GM23338 (cell line): ENCODE results near the gene NRP2. TPM values are rescaled to one million over a fixed set of nuclear protein-coding genes. Genes with fewer than 3 reads are reported as not detected.

ENCODE experiments used
- ATAC-seq: fragments of 200-7000 bp; cut with Tn5 transposase; 3 replicates; pipeline ENCODE4 v1.9.1; 2020
- DNase-seq: peaks from one replicate; pipeline ENCODE4 v3.0.0-alpha.2; 2015; ENCODE audit warnings: low spot score
- H2AFZ ChIP-seq: fragments of 200-600 bp; sonication (generic); 2 replicates; pipeline ENCODE4 v1.8.0; 2016; ENCODE audit warnings: antibody characterized with exemption, mild to moderate bottlenecking, moderate library complexity
- H3F3A ChIP-seq: fragments of 200-600 bp; sonication (generic); replicated peaks from 2 replicates; pipeline ENCODE4 v1.8.0; 2017; ENCODE audit warnings: antibody characterized with exemption, mixed run types, low read depth
- H3K27ac ChIP-seq: fragments of 200-600 bp; sonication (generic); 2 replicates; pipeline ENCODE4 v1.6.1; 2016; ENCODE audit warnings: low read depth
- H3K27me3 ChIP-seq: fragments of 200-600 bp; sonication (generic); 2 replicates; pipeline ENCODE4 v1.8.0; 2016; ENCODE audit warnings: mild to moderate bottlenecking, mixed run types, moderate library complexity; ENCODE audit not compliant: insufficient read depth
- H3K36me3 ChIP-seq: fragments of 200-600 bp; sonication (generic); 2 replicates; pipeline ENCODE4 v1.8.0; 2016; ENCODE audit warnings: mild to moderate bottlenecking; ENCODE audit not compliant: insufficient read depth
- H3K4me1 ChIP-seq: fragments of 200-600 bp; sonication (generic); 2 replicates; pipeline ENCODE4 v1.8.0; 2016; ENCODE audit warnings: mild to moderate bottlenecking, moderate library complexity; ENCODE audit not compliant: insufficient read depth
- H3K4me2 ChIP-seq: fragments of 200-600 bp; sonication (generic); 2 replicates; pipeline ENCODE4 v1.7.1; 2017; ENCODE audit warnings: mixed run types
- H3K4me3 ChIP-seq: fragments of 200-600 bp; sonication (generic); 2 replicates; pipeline ENCODE4 v1.6.1; 2016; ENCODE audit warnings: mixed run types
- H3K79me2 ChIP-seq: fragments of 200-600 bp; sonication (generic); replicated peaks from 2 replicates; pipeline ENCODE4 v1.8.0; 2017; ENCODE audit warnings: mild to moderate bottlenecking; ENCODE audit not compliant: insufficient read depth
- H3K9me2 ChIP-seq: fragments of 200-600 bp; sonication (generic); 2 replicates; pipeline ENCODE4 v1.8.0; 2017; ENCODE audit not compliant: insufficient read depth
- H4K20me1 ChIP-seq: fragments of 200-600 bp; sonication (generic); replicated peaks from 2 replicates; pipeline ENCODE4 v1.8.0; 2017; ENCODE audit warnings: mild to moderate bottlenecking; ENCODE audit not compliant: insufficient read depth
- H3K27ac Mint-ChIP-seq: 2 replicates; pipeline ENCODE4 v1.8.0; 2020; ENCODE audit warnings: inconsistent platforms, mild to moderate bottlenecking, moderate library complexity, mixed read lengths
- H3K27me3 Mint-ChIP-seq: 3 replicates; pipeline ENCODE4 v1.8.0; 2022; ENCODE audit warnings: low read depth, mild to moderate bottlenecking, moderate library complexity, mixed read lengths, inconsistent platforms; ENCODE audit not compliant: insufficient read depth, poor library complexity
- H3K36me3 Mint-ChIP-seq: 3 replicates; pipeline ENCODE4 v1.8.0; 2021; ENCODE audit warnings: low read depth, mild to moderate bottlenecking, inconsistent platforms, moderate library complexity, mixed read lengths
- H3K4me1 Mint-ChIP-seq: 3 replicates; pipeline ENCODE4 v1.8.0; 2020; ENCODE audit warnings: mild to moderate bottlenecking, inconsistent platforms, mixed read lengths
- H3K4me3 Mint-ChIP-seq: 3 replicates; pipeline ENCODE4 v1.8.0; 2021; ENCODE audit warnings: moderate library complexity, mild to moderate bottlenecking, inconsistent platforms, mixed read lengths
- H3K9me3 Mint-ChIP-seq: 3 replicates; pipeline ENCODE4 v1.8.0; 2020; ENCODE audit warnings: moderate library complexity, mild to moderate bottlenecking, inconsistent platforms, mixed read lengths
- CREB1 ChIP-seq: fragments of 250-450 bp; sonication (Bioruptor Pico); IDR thresholded peaks from 2 replicates; pipeline ENCODE4 v1.5.0; 2020; ENCODE audit warnings: low read depth, mild to moderate bottlenecking, moderate library complexity
- CTCF ChIP-seq, 2 experiments: fragments of 200-600 bp in 1 of 2; sonication (generic) in 1 of 2; conservative IDR thresholded peaks; 2 replicates each; pipeline versions ENCODE4 v1.5.1 to v1.6.1; 2016 to 2017; ENCODE audit warnings: antibody characterized with exemption in 2 of 2, low read depth in 2 of 2, mild to moderate bottlenecking in 2 of 2, moderate library complexity in 1 of 2
- ETS1 ChIP-seq: IDR thresholded peaks from 2 replicates; pipeline ENCODE4 v1.6.1; 2016; ENCODE audit warnings: antibody characterized with exemption
- EZH2 ChIP-seq: fragments of 200-600 bp; sonication (generic); IDR thresholded peaks from one replicate; pipeline ENCODE4 v1.8.0; 2017; ENCODE audit warnings: antibody characterized with exemption, mild to moderate bottlenecking, low read depth; ENCODE audit not compliant: unreplicated experiment
- EZH2phosphoT487 ChIP-seq: fragments of 200-600 bp; sonication (generic); IDR thresholded peaks from one replicate; pipeline ENCODE4 v1.8.1; 2018; ENCODE audit warnings: antibody characterized with exemption; ENCODE audit not compliant: unreplicated experiment
- JUNB ChIP-seq: IDR thresholded peaks from one replicate; pipeline ENCODE4 v1.6.1; 2016; ENCODE audit warnings: antibody characterized with exemption; ENCODE audit not compliant: unreplicated experiment
- NANOG ChIP-seq: IDR thresholded peaks from 2 replicates; pipeline ENCODE4 v1.6.1; 2016; ENCODE audit warnings: antibody characterized with exemption, borderline replicate concordance
- POLR2AphosphoS5 ChIP-seq: IDR thresholded peaks from 2 replicates; pipeline ENCODE4 v1.6.1; 2016; ENCODE audit warnings: antibody characterized with exemption, low read depth
- REST ChIP-seq: IDR thresholded peaks from one replicate; pipeline ENCODE4 v1.6.1; 2018; ENCODE audit warnings: antibody characterized with exemption; ENCODE audit not compliant: unreplicated experiment
- ZNF114 ChIP-seq: fragments of 250-450 bp; sonication (Bioruptor Pico); IDR thresholded peaks from 2 replicates; pipeline ENCODE4 v1.5.0; 2020; ENCODE audit warnings: mild to moderate bottlenecking, moderate library complexity
- ZNF331 ChIP-seq: fragments of 250-450 bp; sonication (Bioruptor Pico); IDR thresholded peaks from 2 replicates; pipeline ENCODE4 v1.5.0; 2020; ENCODE audit warnings: low read depth, mild to moderate bottlenecking, moderate library complexity
- polyA plus RNA-seq: library from polyadenylated mRNA; unstranded; fragments of >200 nt; fragmentation: Nextera tagmentation; extraction: Ambion mirVana; gene quantifications from 2 replicates; pipeline ENCODE4 v1.2.1, GENCODE V29; 2016
- total RNA-seq: library from RNA; depleted of rRNA; stranded (reverse); fragments of >200 nt; shearing (Covaris generic); gene quantifications from 2 replicates; pipeline ENCODE4 v1.2.3, GENCODE V29; 2014

Gene NRP2
- total and polyA plus RNA-seq, 2 experiments from 2014 or later: 18.4 to 22.0 TPM

- Histone ChIP-seq H3K27ac (no peak overlapping the region), H3K4me1 (peaks cover 24% of the 10 kb centered on the region), H3K9me2 (peaks cover 3% of the 10 kb centered on the region; the same call in 1 of the 2 replicates), H3F3A (no peaks in the 10 kb centered on the region), H3K79me2 (no peaks in the 10 kb centered on the region), H4K20me1 (no peaks in the 10 kb centered on the region), H3K4me2 (peak overlapping the region; percentile 27; the same call in 1 of the 2 replicates), H3K4me3 (no peak overlapping the region), H3K27me3 (no peaks in the 10 kb centered on the region), H3K36me3 (no peaks in the 10 kb centered on the region), H2AFZ (peak overlapping the region; percentile 58)
- Mint-ChIP-seq H3K27ac (no peak overlapping the region; the same call in 1 of the 2 replicates), H3K36me3 (peaks cover 4% of the 10 kb centered on the region; the same call in 2 of the 3 replicates), H3K4me1 (peaks cover 20% of the 10 kb centered on the region), H3K9me3 (peaks cover 3% of the 10 kb centered on the region; the same call in 1 of the 3 replicates), H3K4me3 (no peak overlapping the region), H3K27me3 (no peaks in the 10 kb centered on the region)
- DNase-seq (no peak), ATAC-seq (no peak)
- TF ChIP-seq ETS1 (no peak), ZNF114 (CRISPR knock-in tag) (no peak), EZH2 (no peak), REST (no peak)
Observed at GRCh38 chr2:205670292-205670691, 12.0 kb upstream of the NRP2 start.

- H3K9me2 ChIP-seq: peaks cover 3% of the 10 kb centered on the region; the same call in 1 of the 2 replicates
- no peaks in the 10 kb centered on the region for H4K20me1 ChIP-seq
- ATAC-seq (no peak), DNase-seq (no peak)
- no peaks in the 10 kb centered on the region for H3K27me3 ChIP-seq
- no peak overlapping the region for H3K4me3 ChIP-seq
- H3K36me3 ChIP-seq: no peaks in the 10 kb centered on the region
- H3K27ac ChIP-seq: no peak overlapping the region
- peaks cover 4% of the 10 kb centered on the region; the same call in 2 of the 3 replicates for H3K36me3 Mint-ChIP-seq
- H3K4me3 Mint-ChIP-seq: no peak overlapping the region
- peaks cover 20% of the 10 kb centered on the region for H3K4me1 Mint-ChIP-seq
- H3K79me2 ChIP-seq: no peaks in the 10 kb centered on the region
- H3K4me2 ChIP-seq: no peak overlapping the region
- no peaks in the 10 kb centered on the region for H3K27me3 Mint-ChIP-seq
- H3K27ac Mint-ChIP-seq: no peak overlapping the region
- no peaks in the 10 kb centered on the region for H3F3A ChIP-seq
- no peaks in the 10 kb centered on the region for H3K9me3 Mint-ChIP-seq
- H3K4me1 ChIP-seq: peaks cover 28% of the 10 kb centered on the region
- H2AFZ ChIP-seq: no peak overlapping the region
- TF ChIP-seq NANOG: no peak
- no peak for TF ChIP-seq EZH2phosphoT487
- TF ChIP-seq POLR2AphosphoS5: no peak
- TF ChIP-seq EZH2: no peak
- no peak for TF ChIP-seq REST
- TF ChIP-seq ETS1: no peak
- TF ChIP-seq JUNB: no peak
- TF ChIP-seq CREB1 (CRISPR knock-in tag): no peak
- no peak for TF ChIP-seq ZNF331
- no peak for TF ChIP-seq CTCF (conservative IDR thresholded peaks at IDR 0.05; ENCODE audit: low read depth in 2 of 2)
Observed at GRCh38 chr2:205673312-205673711, 9.0 kb upstream of the NRP2 start.
